GM18502 (cell line): ENCODE results near the gene ZNF740.

Experiments
- ATAC-seq: cut with Tn5 transposase; IDR thresholded peaks from one replicate; pipeline ENCODE4 v1.9.1; 2021; ENCODE audit warnings: mild to moderate bottlenecking; ENCODE audit not compliant: unreplicated experiment, poor library complexity

Gene ZNF740

GRCh38 chr12:53241623-53242412 lies 61.3 kb downstream of the ZNF740 start:
- ATAC-seq: no peak

GRCh38 chr12:53244337-53244736 lies 63.8 kb downstream of the ZNF740 start:
- no peak for ATAC-seq
